Measurements from ENCODE around the gene ATP6V1E1. TPM values are rescaled to one million over a fixed set of nuclear protein-coding genes. Genes with fewer than 3 reads are reported as not detected.
A peak's percentile ranks its signal among the peaks of the same experiment; 100 is the strongest.

The ATP6V1E1 gene
- polyA plus RNA-seq, 3 donors: 114 to 147 (median 144) TPM

- peak overlapping the region in 4 of 7 donors; percentile 6 to 64 (median 42) for H3K27ac Mint-ChIP-seq
- peaks cover 69 to 76% of the 10 kb centered on the region in 2 donors for H3K36me3 Mint-ChIP-seq
- H3K27ac ChIP-seq (ENCODE audit: low read depth in 1 of 2, low read length in 2 of 2): no peak overlapping the region
- H3K27me3 ChIP-seq (ENCODE audit: control insufficient read depth in 2 of 2, insufficient read depth in 2 of 2, low read length in 2 of 2): no peaks in the 10 kb centered on the region
- intact Hi-C loops (cut with micrococcal nuclease): no loop called here
- no peaks in the 10 kb centered on the region for H3K27me3 Mint-ChIP-seq (ENCODE audit: low read depth in 3 of 3)
- H3K9me3 Mint-ChIP-seq: no peaks in the 10 kb centered on the region
- no peaks in the 10 kb centered on the region for H3K9me3 ChIP-seq (replicated peaks in 1 of 2; ENCODE audit: control insufficient read depth in 1 of 2, insufficient read depth in 1 of 2, low read length in 2 of 2)
- peaks cover 45% of the 10 kb centered on the region for H3K79me2 ChIP-seq (ENCODE audit: insufficient read depth, low read length)
- WGBS (ENCODE audit: insufficient coverage): 86% methylated on average over 2 of the region's 3 CpGs
- H3K4me1 Mint-ChIP-seq: no peaks in the 10 kb centered on the region
- H3K4me3 Mint-ChIP-seq: no peak overlapping the region
- H3K4me2 ChIP-seq (replicated peaks; ENCODE audit: extremely low read depth, low read length, poor library complexity, severe bottlenecking): no peak overlapping the region
- H2AFZ ChIP-seq (ENCODE audit: insufficient read depth, low read depth, low read length, poor library complexity, severe bottlenecking): no peak overlapping the region
- DNase-seq: no peak
- H3K4me1 ChIP-seq (ENCODE audit: control insufficient read depth in 1 of 2, insufficient read depth in 2 of 2, low read length in 2 of 2): no peaks in the 10 kb centered on the region
- no peak for TF ChIP-seq CTCF (IDR thresholded peaks at IDR 0.05)
- H3K4me3 ChIP-seq (replicated peaks in 1 of 3; ENCODE audit: low read depth in 2 of 3, low read length in 3 of 3): no peak overlapping the region
- H4K20me1 ChIP-seq (ENCODE audit: insufficient read depth, low read length): peaks cover 63% of the 10 kb centered on the region
- no peak overlapping the region for H3K9ac ChIP-seq (ENCODE audit: insufficient read depth, low read length, poor library complexity, severe bottlenecking)
- H3K36me3 ChIP-seq (replicated peaks in 1 of 2; ENCODE audit: control insufficient read depth in 1 of 2, insufficient read depth in 2 of 2, low read length in 2 of 2): peaks cover 67 to 99% of the 10 kb centered on the region in 2 donors
Observed at GRCh38 chr22:17601031-17601430, 27.5 kb downstream of the ATP6V1E1 start.

GRCh38 chr22:17598318-17598717 lies 30.2 kb downstream of the ATP6V1E1 start:
- no peaks in the 10 kb centered on the region for H3K27me3 ChIP-seq (ENCODE audit: control insufficient read depth in 2 of 2, insufficient read depth in 2 of 2, low read length in 2 of 2)
- H2AFZ ChIP-seq (ENCODE audit: insufficient read depth, low read depth, low read length, poor library complexity, severe bottlenecking): no peak overlapping the region
- H3K27ac ChIP-seq (ENCODE audit: low read depth in 1 of 2, low read length in 2 of 2): no peak overlapping the region
- 97% methylated on average over 4 of the region's 4 CpGs for WGBS (ENCODE audit: insufficient coverage)
- TF ChIP-seq CTCF (IDR thresholded peaks at IDR 0.05): no peak
- intact Hi-C loops (cut with micrococcal nuclease): no loop called here
- Mint-ChIP-seq H3K36me3 (peaks cover 81 to 98% of the 10 kb centered on the region in 2 donors), H3K4me1 (no peaks in the 10 kb centered on the region), H3K4me3 (no peak overlapping the region), H3K9me3 (no peaks in the 10 kb centered on the region), H3K27ac (no peak overlapping the region), H3K27me3 (ENCODE audit: low read depth in 3 of 3) (no peaks in the 10 kb centered on the region)
- peaks cover 40% of the 10 kb centered on the region for H4K20me1 ChIP-seq (ENCODE audit: insufficient read depth, low read length)
- no peak overlapping the region for H3K9ac ChIP-seq (ENCODE audit: insufficient read depth, low read length, poor library complexity, severe bottlenecking)
- H3K9me3 ChIP-seq (replicated peaks in 1 of 2; ENCODE audit: control insufficient read depth in 1 of 2, insufficient read depth in 1 of 2, low read length in 2 of 2): no peaks in the 10 kb centered on the region
- DNase-seq: no peak
- H3K36me3 ChIP-seq (replicated peaks in 1 of 2; ENCODE audit: control insufficient read depth in 1 of 2, insufficient read depth in 2 of 2, low read length in 2 of 2): peaks cover 81 to 98% of the 10 kb centered on the region in 2 donors
- peaks cover 20% of the 10 kb centered on the region for H3K79me2 ChIP-seq (ENCODE audit: insufficient read depth, low read length)
- no peak overlapping the region for H3K4me3 ChIP-seq (replicated peaks in 1 of 3; ENCODE audit: low read depth in 2 of 3, low read length in 3 of 3)
- H3K4me1 ChIP-seq (ENCODE audit: control insufficient read depth in 1 of 2, insufficient read depth in 2 of 2, low read length in 2 of 2): no peaks in the 10 kb centered on the region
- no peak overlapping the region for H3K4me2 ChIP-seq (replicated peaks; ENCODE audit: extremely low read depth, low read length, poor library complexity, severe bottlenecking)

Data from CD14-positive monocyte (primary cell).